Measurements from ENCODE around the gene YWHAE.

DNA sequence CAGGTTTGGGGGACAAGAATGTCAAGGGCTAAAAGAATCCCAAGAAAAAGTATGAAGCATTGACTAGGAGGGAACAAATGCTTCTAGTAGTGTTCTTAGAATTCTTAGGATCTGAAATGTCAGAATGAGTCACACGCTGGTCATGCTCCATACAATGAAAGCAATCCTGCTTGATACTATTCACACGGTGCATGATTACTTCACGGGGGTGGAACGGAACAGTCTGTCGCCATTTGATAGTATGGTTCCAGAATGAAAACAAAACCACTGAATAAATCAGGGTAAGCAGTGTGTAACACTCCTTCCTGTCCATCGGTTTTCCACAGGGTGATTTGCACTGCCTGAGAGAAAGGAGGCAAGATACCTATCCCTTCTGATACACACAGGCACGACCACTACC, 22.9 kb upstream of the YWHAE start:
- no peak for TF ChIP-seq ESRRA (IDR thresholded peaks at IDR 0.05; ENCODE audit: low read length)
- TF ChIP-seq YBX1 (IDR thresholded peaks at IDR 0.05): no peak
- no peak for TF ChIP-seq CBX5 (IDR thresholded peaks at IDR 0.05; ENCODE audit: low read depth)
- TF ChIP-seq, protein P1, sequence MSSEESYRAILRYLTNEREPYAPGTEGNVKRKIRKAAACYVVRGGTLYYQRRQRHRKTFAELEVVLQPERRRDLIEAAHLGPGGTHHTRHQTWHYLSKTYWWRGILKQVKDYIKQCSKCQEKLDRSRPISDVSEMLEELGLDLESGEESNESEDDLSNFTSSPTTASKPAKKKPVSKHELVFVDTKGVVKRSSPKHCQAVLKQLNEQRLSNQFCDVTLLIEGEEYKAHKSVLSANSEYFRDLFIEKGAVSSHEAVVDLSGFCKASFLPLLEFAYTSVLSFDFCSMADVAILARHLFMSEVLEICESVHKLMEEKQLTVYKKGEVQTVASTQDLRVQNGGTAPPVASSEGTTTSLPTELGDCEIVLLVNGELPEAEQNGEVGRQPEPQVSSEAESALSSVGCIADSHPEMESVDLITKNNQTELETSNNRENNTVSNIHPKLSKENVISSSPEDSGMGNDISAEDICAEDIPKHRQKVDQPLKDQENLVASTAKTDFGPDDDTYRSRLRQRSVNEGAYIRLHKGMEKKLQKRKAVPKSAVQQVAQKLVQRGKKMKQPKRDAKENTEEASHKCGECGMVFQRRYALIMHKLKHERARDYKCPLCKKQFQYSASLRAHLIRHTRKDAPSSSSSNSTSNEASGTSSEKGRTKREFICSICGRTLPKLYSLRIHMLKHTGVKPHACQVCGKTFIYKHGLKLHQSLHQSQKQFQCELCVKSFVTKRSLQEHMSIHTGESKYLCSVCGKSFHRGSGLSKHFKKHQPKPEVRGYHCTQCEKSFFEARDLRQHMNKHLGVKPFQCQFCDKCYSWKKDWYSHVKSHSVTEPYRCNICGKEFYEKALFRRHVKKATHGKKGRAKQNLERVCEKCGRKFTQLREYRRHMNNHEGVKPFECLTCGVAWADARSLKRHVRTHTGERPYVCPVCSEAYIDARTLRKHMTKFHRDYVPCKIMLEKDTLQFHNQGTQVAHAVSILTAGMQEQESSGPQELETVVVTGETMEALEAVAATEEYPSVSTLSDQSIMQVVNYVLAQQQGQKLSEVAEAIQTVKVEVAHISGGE (CRISPR knock-in tag; IDR thresholded peaks at IDR 0.05): no peak
- TF ChIP-seq CHD1 (IDR thresholded peaks at IDR 0.05; ENCODE audit: low read depth, low read length): no peak
- TF ChIP-seq CTCF (IDR thresholded peaks at IDR 0.05 in 2 of 3, conservative IDR thresholded peaks at IDR 0.05 in 1 of 3; ENCODE audit: control insufficient read depth in 2 of 3, extremely low read depth in 1 of 3, insufficient read depth in 1 of 3, low read depth in 3 of 3, low read length in 3 of 3): no peak
- TF ChIP-seq YY1 (IDR thresholded peaks at IDR 0.05; ENCODE audit: low read depth, low read length): no peak
- no peak for TF ChIP-seq TCF3 (IDR thresholded peaks at IDR 0.05; ENCODE audit: borderline replicate concordance, insufficient read depth, low read depth, low read length)
- TF ChIP-seq FOS (IDR thresholded peaks at IDR 0.05; ENCODE audit: borderline replicate concordance, extremely low read depth, insufficient read length): no peak

Measured in GM12878 (cell line).